ENCODE data around the gene C3orf20. TPM values are rescaled to one million over a fixed set of nuclear protein-coding genes. Genes with fewer than 3 reads are reported as not detected.

C3orf20 gene
- total RNA-seq, 1 experiment from 2014 or later, result not detected

GRCh38 chr3:14783480-14784086, 108.6 kb downstream of the C3orf20 start:
- in situ Hi-C loops (cut with HindIII; ENCODE audit: low pct_unique_long_range_greater_than_20kb, low sequenced_read_pairs), result no loop called here
- DNase-seq (ENCODE audit: low read depth), result no peak

GRCh38 chr3:14784087-14784681, 109.2 kb downstream of the C3orf20 start:
- in situ Hi-C loops (cut with HindIII; ENCODE audit: low pct_unique_long_range_greater_than_20kb, low sequenced_read_pairs), result no loop called here
- DNase-seq (ENCODE audit: low read depth), result no peak

- DNase-seq (ENCODE audit: low read depth), result no peak
- in situ Hi-C loops (cut with HindIII; ENCODE audit: low pct_unique_long_range_greater_than_20kb, low sequenced_read_pairs), result no loop called here
Measured at GRCh38 chr3:14785207-14786155, 110.5 kb downstream of the C3orf20 start.

GRCh38 chr3:14786369-14786768, 111.4 kb downstream of the C3orf20 start:
- DNase-seq (ENCODE audit: low read depth), result no peak
- in situ Hi-C loops (cut with HindIII; ENCODE audit: low pct_unique_long_range_greater_than_20kb, low sequenced_read_pairs), result no loop called here

GRCh38 chr3:14787630-14788029, 112.7 kb downstream of the C3orf20 start:
- in situ Hi-C loops (cut with HindIII; ENCODE audit: low pct_unique_long_range_greater_than_20kb, low sequenced_read_pairs), result no loop called here
- no peak for DNase-seq (ENCODE audit: low read depth)

GRCh38 chr3:14788644-14789043, 113.7 kb downstream of the C3orf20 start:
- in situ Hi-C loops (cut with HindIII; ENCODE audit: low pct_unique_long_range_greater_than_20kb, low sequenced_read_pairs), result no loop called here
- no peak for DNase-seq (ENCODE audit: low read depth)

- in situ Hi-C loops (cut with HindIII; ENCODE audit: low pct_unique_long_range_greater_than_20kb, low sequenced_read_pairs), result no loop called here
- DNase-seq (ENCODE audit: low read depth), result no peak
Measured at GRCh38 chr3:14789221-14789620, 114.3 kb downstream of the C3orf20 start.

- in situ Hi-C loops (cut with HindIII; ENCODE audit: low pct_unique_long_range_greater_than_20kb, low sequenced_read_pairs), result no loop called here
- DNase-seq (ENCODE audit: low read depth), result no peak
Measured at GRCh38 chr3:14789640-14790285, 114.8 kb downstream of the C3orf20 start.

- peak; percentile 16 for DNase-seq (ENCODE audit: low read depth)
- in situ Hi-C loops (cut with HindIII; ENCODE audit: low pct_unique_long_range_greater_than_20kb, low sequenced_read_pairs), result no loop called here
Measured at GRCh38 chr3:14791343-14791945, 116.5 kb downstream of the C3orf20 start.

- in situ Hi-C loops (cut with HindIII; ENCODE audit: low pct_unique_long_range_greater_than_20kb, low sequenced_read_pairs), result no loop called here
- no peak for DNase-seq (ENCODE audit: low read depth)
Measured at GRCh38 chr3:14792691-14793121, 117.8 kb downstream of the C3orf20 start.

GRCh38 chr3:14793126-14793857, 118.4 kb downstream of the C3orf20 start:
- in situ Hi-C loops (cut with HindIII; ENCODE audit: low pct_unique_long_range_greater_than_20kb, low sequenced_read_pairs), result no loop called here
- no peak for DNase-seq (ENCODE audit: low read depth)

GRCh38 chr3:14793858-14794234, 118.9 kb downstream of the C3orf20 start:
- DNase-seq (ENCODE audit: low read depth), result no peak
- in situ Hi-C loops (cut with HindIII; ENCODE audit: low pct_unique_long_range_greater_than_20kb, low sequenced_read_pairs), result no loop called here

GRCh38 chr3:14794435-14794834, 119.5 kb downstream of the C3orf20 start:
- DNase-seq (ENCODE audit: low read depth), result no peak
- in situ Hi-C loops (cut with HindIII; ENCODE audit: low pct_unique_long_range_greater_than_20kb, low sequenced_read_pairs), result no loop called here

- in situ Hi-C loops (cut with HindIII; ENCODE audit: low pct_unique_long_range_greater_than_20kb, low sequenced_read_pairs), result no loop called here
- DNase-seq (ENCODE audit: low read depth), result no peak
Measured at GRCh38 chr3:14795996-14796395, 121.1 kb downstream of the C3orf20 start.

GRCh38 chr3:14796403-14797077, 121.6 kb downstream of the C3orf20 start:
- no peak for DNase-seq (ENCODE audit: low read depth)
- in situ Hi-C loops (cut with HindIII; ENCODE audit: low pct_unique_long_range_greater_than_20kb, low sequenced_read_pairs), result no loop called here

- in situ Hi-C loops (cut with HindIII; ENCODE audit: low pct_unique_long_range_greater_than_20kb, low sequenced_read_pairs), result no loop called here
Measured at GRCh38 chr3:14797731-14798130, 122.8 kb downstream of the C3orf20 start.

GRCh38 chr3:14798231-14798630, 123.3 kb downstream of the C3orf20 start:
- in situ Hi-C loops (cut with HindIII; ENCODE audit: low pct_unique_long_range_greater_than_20kb, low sequenced_read_pairs), result no loop called here
- DNase-seq (ENCODE audit: low read depth), result no peak

More at GRCh38 chr3:14797731-14798130, 122.8 kb downstream of the C3orf20 start:
- no peak for DNase-seq (ENCODE audit: low read depth)
